ENCODE data around the gene EFCAB6. TPM values are rescaled to one million over a fixed set of nuclear protein-coding genes. Genes with fewer than 3 reads are reported as not detected.

EFCAB6 gene
- total RNA-seq, 2 experiments from 2014 or later = 0.15 to 0.21 TPM

- no peak overlapping the region for H3K4me3 Mint-ChIP-seq
- CTCF ChIA-PET = no interaction called here
- H3K4me1 Mint-ChIP-seq (ENCODE audit: low read depth) = no peaks in the 10 kb centered on the region
- no peaks in the 10 kb centered on the region for H3K36me3 Mint-ChIP-seq (ENCODE audit: low read depth)
- H3K27ac Mint-ChIP-seq = no peak overlapping the region
- no peak for DNase-seq
- H3K9me3 Mint-ChIP-seq = no peaks in the 10 kb centered on the region
- intact Hi-C loops (cut with micrococcal nuclease) = no loop called here
- no peaks in the 10 kb centered on the region for H3K27me3 Mint-ChIP-seq (ENCODE audit: low read depth)
These were observed 307.3 kb downstream of the EFCAB6 start for GRCh38 chr22:43504666-43505261.

GRCh38 chr22:43504068-43504467, 308.0 kb downstream of the EFCAB6 start:
- DNase-seq = no peak
- no peaks in the 10 kb centered on the region for H3K27me3 Mint-ChIP-seq (ENCODE audit: low read depth)
- CTCF ChIA-PET = no interaction called here
- no peaks in the 10 kb centered on the region for H3K9me3 Mint-ChIP-seq
- no peaks in the 10 kb centered on the region for H3K36me3 Mint-ChIP-seq (ENCODE audit: low read depth)
- intact Hi-C loops (cut with micrococcal nuclease) = no loop called here
- no peak overlapping the region for H3K27ac Mint-ChIP-seq
- no peaks in the 10 kb centered on the region for H3K4me1 Mint-ChIP-seq (ENCODE audit: low read depth)
- no peak overlapping the region for H3K4me3 Mint-ChIP-seq

GRCh38 chr22:43502306-43502874, 309.7 kb downstream of the EFCAB6 start:
- DNase-seq = no peak
- no peaks in the 10 kb centered on the region for H3K36me3 Mint-ChIP-seq (ENCODE audit: low read depth)
- H3K4me3 Mint-ChIP-seq = no peak overlapping the region
- H3K9me3 Mint-ChIP-seq = no peaks in the 10 kb centered on the region
- no peaks in the 10 kb centered on the region for H3K4me1 Mint-ChIP-seq (ENCODE audit: low read depth)
- H3K27ac Mint-ChIP-seq = no peak overlapping the region
- intact Hi-C loops (cut with micrococcal nuclease) = no loop called here
- CTCF ChIA-PET = no interaction called here
- H3K27me3 Mint-ChIP-seq (ENCODE audit: low read depth) = no peaks in the 10 kb centered on the region

- CTCF ChIA-PET = no interaction called here
- Mint-ChIP-seq H3K36me3 (ENCODE audit: low read depth) (no peaks in the 10 kb centered on the region), H3K9me3 (no peaks in the 10 kb centered on the region), H3K27me3 (ENCODE audit: low read depth) (no peaks in the 10 kb centered on the region), H3K27ac (no peak overlapping the region), H3K4me3 (no peak overlapping the region), H3K4me1 (ENCODE audit: low read depth) (no peaks in the 10 kb centered on the region)
- intact Hi-C loops (cut with micrococcal nuclease) = no loop called here
- no peak for DNase-seq
These were observed 310.2 kb downstream of the EFCAB6 start for GRCh38 chr22:43501878-43502277.

- Mint-ChIP-seq H3K27ac (no peak overlapping the region), H3K36me3 (ENCODE audit: low read depth) (no peaks in the 10 kb centered on the region), H3K9me3 (no peaks in the 10 kb centered on the region), H3K4me1 (ENCODE audit: low read depth) (no peaks in the 10 kb centered on the region), H3K4me3 (no peak overlapping the region), H3K27me3 (ENCODE audit: low read depth) (no peaks in the 10 kb centered on the region)
- intact Hi-C loops (cut with micrococcal nuclease) = no loop called here
- no peak for DNase-seq
- CTCF ChIA-PET = no interaction called here
These were observed 311.0 kb downstream of the EFCAB6 start for GRCh38 chr22:43500792-43501785.

- no peak for DNase-seq
- H3K27ac Mint-ChIP-seq = no peak overlapping the region
- intact Hi-C loops (cut with micrococcal nuclease) = no loop called here
- CTCF ChIA-PET = no interaction called here
- H3K4me1 Mint-ChIP-seq (ENCODE audit: low read depth) = no peaks in the 10 kb centered on the region
- no peaks in the 10 kb centered on the region for H3K9me3 Mint-ChIP-seq
- no peaks in the 10 kb centered on the region for H3K27me3 Mint-ChIP-seq (ENCODE audit: low read depth)
- no peak overlapping the region for H3K4me3 Mint-ChIP-seq
- no peaks in the 10 kb centered on the region for H3K36me3 Mint-ChIP-seq (ENCODE audit: low read depth)
These were observed 313.2 kb downstream of the EFCAB6 start for GRCh38 chr22:43498856-43499253.

- Mint-ChIP-seq H3K27me3 (ENCODE audit: low read depth) (no peaks in the 10 kb centered on the region), H3K27ac (no peak overlapping the region), H3K36me3 (ENCODE audit: low read depth) (no peaks in the 10 kb centered on the region), H3K4me3 (no peak overlapping the region), H3K4me1 (ENCODE audit: low read depth) (no peaks in the 10 kb centered on the region), H3K9me3 (no peaks in the 10 kb centered on the region)
- intact Hi-C loops (cut with micrococcal nuclease) = no loop called here
- DNase-seq = no peak
- CTCF ChIA-PET = no interaction called here
These were observed 313.9 kb downstream of the EFCAB6 start for GRCh38 chr22:43497956-43498855.

GRCh38 chr22:43493297-43493696, 318.8 kb downstream of the EFCAB6 start:
- no peaks in the 10 kb centered on the region for H3K9me3 Mint-ChIP-seq
- no peaks in the 10 kb centered on the region for H3K4me1 Mint-ChIP-seq (ENCODE audit: low read depth)
- CTCF ChIA-PET = no interaction called here
- DNase-seq = no peak
- intact Hi-C loops (cut with micrococcal nuclease) = no loop called here
- no peaks in the 10 kb centered on the region for H3K27me3 Mint-ChIP-seq (ENCODE audit: low read depth)
- no peak overlapping the region for H3K27ac Mint-ChIP-seq
- no peak overlapping the region for H3K4me3 Mint-ChIP-seq
- H3K36me3 Mint-ChIP-seq (ENCODE audit: low read depth) = no peaks in the 10 kb centered on the region

- Mint-ChIP-seq H3K27ac (no peak overlapping the region), H3K9me3 (no peaks in the 10 kb centered on the region), H3K4me3 (no peak overlapping the region), H3K27me3 (ENCODE audit: low read depth) (peaks cover 6% of the 10 kb centered on the region), H3K36me3 (ENCODE audit: low read depth) (no peaks in the 10 kb centered on the region), H3K4me1 (ENCODE audit: low read depth) (no peaks in the 10 kb centered on the region)
- no peak for DNase-seq
- CTCF ChIA-PET = interaction anchor here (0.5 kb wide), 1 partner anchor 102 kb away, joined by 3 read pairs; no protein-coding TSS in a partner anchor
- intact Hi-C loops (cut with micrococcal nuclease) = no loop called here
These were observed 320.4 kb downstream of the EFCAB6 start for GRCh38 chr22:43491737-43492136.

- CTCF ChIA-PET = no interaction called here
- intact Hi-C loops (cut with micrococcal nuclease) = no loop called here
- H3K27me3 Mint-ChIP-seq (ENCODE audit: low read depth) = peaks cover 6% of the 10 kb centered on the region
- no peak overlapping the region for H3K27ac Mint-ChIP-seq
- H3K36me3 Mint-ChIP-seq (ENCODE audit: low read depth) = no peaks in the 10 kb centered on the region
- H3K4me3 Mint-ChIP-seq = no peak overlapping the region
- no peaks in the 10 kb centered on the region for H3K4me1 Mint-ChIP-seq (ENCODE audit: low read depth)
- no peak for DNase-seq
- H3K9me3 Mint-ChIP-seq = no peaks in the 10 kb centered on the region
These were observed 320.9 kb downstream of the EFCAB6 start for GRCh38 chr22:43491177-43491576.

GRCh38 chr22:43490311-43490710, 321.8 kb downstream of the EFCAB6 start:
- CTCF ChIA-PET = interaction anchor here (0.6 kb wide), 1 partner anchor 118 kb away, joined by 3 read pairs; no protein-coding TSS in a partner anchor
- no peak overlapping the region for H3K4me3 Mint-ChIP-seq
- intact Hi-C loops (cut with micrococcal nuclease) = no loop called here
- no peaks in the 10 kb centered on the region for H3K36me3 Mint-ChIP-seq (ENCODE audit: low read depth)
- no peaks in the 10 kb centered on the region for H3K4me1 Mint-ChIP-seq (ENCODE audit: low read depth)
- DNase-seq = no peak
- H3K27ac Mint-ChIP-seq = no peak overlapping the region
- H3K9me3 Mint-ChIP-seq = no peaks in the 10 kb centered on the region
- peaks cover 6% of the 10 kb centered on the region for H3K27me3 Mint-ChIP-seq (ENCODE audit: low read depth)

- no peaks in the 10 kb centered on the region for H3K36me3 Mint-ChIP-seq (ENCODE audit: low read depth)
- H3K27ac Mint-ChIP-seq = no peak overlapping the region
- H3K27me3 Mint-ChIP-seq (ENCODE audit: low read depth) = peaks cover 6% of the 10 kb centered on the region
- intact Hi-C loops (cut with micrococcal nuclease) = no loop called here
- no peak overlapping the region for H3K4me3 Mint-ChIP-seq
- H3K4me1 Mint-ChIP-seq (ENCODE audit: low read depth) = no peaks in the 10 kb centered on the region
- DNase-seq = no peak
- H3K9me3 Mint-ChIP-seq = no peaks in the 10 kb centered on the region
- CTCF ChIA-PET = no interaction called here
These were observed 323.2 kb downstream of the EFCAB6 start for GRCh38 chr22:43488937-43489336.
